ENCODE data around the gene SLC12A6. TPM values are rescaled to one million over a fixed set of nuclear protein-coding genes. Genes with fewer than 3 reads are reported as not detected.
"Not testable (repeated sequence)": the region's sequence is repeated elsewhere in the genome, so short reads cannot be mapped to it uniquely, and the experiment has no call there.

Gene SLC12A6
- total RNA-seq, 1 donor from 2014 or later: 19.8 TPM

- DNase-seq (ENCODE audit: low read depth): not testable (repeated sequence)
Observed at GRCh38 chr15:34193272-34193671, 144.3 kb downstream of the SLC12A6 start.

- no peak for DNase-seq (ENCODE audit: low read depth)
Observed at GRCh38 chr15:34188711-34189110, 148.9 kb downstream of the SLC12A6 start.

- DNase-seq (ENCODE audit: low read depth): no peak
Observed at GRCh38 chr15:34185666-34186065, 151.9 kb downstream of the SLC12A6 start.

GRCh38 chr15:34182942-34183341 is 154.6 kb downstream of the SLC12A6 start:
- DNase-seq (ENCODE audit: low read depth): peak; percentile 41

Other genes starting within 250 kb of the SLC12A6 start
- 23.8 and 66.6 TPM in 2 replicates for gene EMC7, start 235.9 kb downstream of the SLC12A6 start, total RNA-seq
- 1.0 and 3.3 TPM in 2 replicates for gene PGBD4, start 235.7 kb downstream of the SLC12A6 start, total RNA-seq
- gene KATNBL1, start 127.7 kb downstream of the SLC12A6 start, total RNA-seq: 51.9 and 54.5 TPM in 2 replicates
- 143 and 257 TPM in 2 replicates for gene EMC4, start 112.8 kb downstream of the SLC12A6 start, total RNA-seq
- gene NOP10, start 5.4 kb upstream of the SLC12A6 start, total RNA-seq: 147 and 242 TPM in 2 replicates
- not detected in 2 replicates for gene NUTM1, start 5.5 kb upstream of the SLC12A6 start, total RNA-seq
- gene LPCAT4, start 29.4 kb upstream of the SLC12A6 start, total RNA-seq: 8.2 and 12.6 TPM in 2 replicates
- gene GOLGA8A, start 100.0 kb upstream of the SLC12A6 start, total RNA-seq: 8.0 and 25.8 TPM in 2 replicates
- 8.3 and 61.7 TPM in 2 replicates for gene GOLGA8B, start 245.9 kb upstream of the SLC12A6 start, total RNA-seq

Data from renal cortical epithelial cell (primary cell).